OCI-LY3 (cell line): ENCODE data around the gene QRICH2.

Source experiments
- CTCF ChIP-seq: fragments of 200-600, 300-600 bp; sonication (generic); IDR thresholded peaks from 2 replicates; pipeline ENCODE4 v1.5.1; 2014; ENCODE audit warnings: antibody characterized with exemption, low read length, low read depth
- EZH2phosphoT487 ChIP-seq: fragments of 200-600 bp; shearing (Covaris generic); IDR thresholded peaks from 2 replicates; pipeline ENCODE4 v1.6.1; 2018; ENCODE audit warnings: antibody characterized with exemption, mixed run types, low read depth

GRCh38 chr17:76232342-76232741, 75.7 kb downstream of the QRICH2 start:
- TF ChIP-seq CTCF (no peak), EZH2phosphoT487 (no peak)
